Subcutaneous abdominal adipose tissue (tissue), 5 donors: Measurements from ENCODE around the gene RBM39.

ENCODE experiments used
- H3K27ac ChIP-seq: one replicate; pipeline ENCODE4 v1.7.0; 2013; ENCODE audit warnings: low read depth, mild to moderate bottlenecking, inconsistent platforms, low read length, moderate library complexity
- H3K27me3 ChIP-seq, 5 donors: one replicate each; pipeline ENCODE4 v1.7.0; 2013; ENCODE audit warnings: low read length in 5 of 5, inconsistent platforms in 1 of 5; ENCODE audit not compliant: control insufficient read depth in 5 of 5, insufficient read depth in 4 of 5
- H3K36me3 ChIP-seq, 5 donors: one replicate each; pipeline ENCODE4 v1.7.0; 2013; ENCODE audit warnings: low read length in 5 of 5; ENCODE audit not compliant: control insufficient read depth in 5 of 5, insufficient read depth in 5 of 5
- H3K4me1 ChIP-seq, 5 donors: one replicate each; pipeline ENCODE4 v1.7.0; 2013; ENCODE audit warnings: low read length in 5 of 5, mild to moderate bottlenecking in 3 of 5, moderate library complexity in 1 of 5; ENCODE audit not compliant: control insufficient read depth in 5 of 5, insufficient read depth in 5 of 5
- H3K4me3 ChIP-seq, 5 donors: one replicate each; pipeline ENCODE4 v1.7.0; 2013; ENCODE audit warnings: low read length in 5 of 5, low read depth in 1 of 5
- H3K9ac ChIP-seq, 5 donors: one replicate each; pipeline ENCODE4 v1.7.0; 2013; ENCODE audit warnings: low read length in 5 of 5, mild to moderate bottlenecking in 4 of 5, moderate library complexity in 3 of 5
- H3K9me3 ChIP-seq, 5 donors: one replicate each; pipeline ENCODE4 v1.7.0; 2013; ENCODE audit warnings: low read length in 5 of 5; ENCODE audit not compliant: control insufficient read depth in 5 of 5
- donor health status: healthy.
- donor health status: healthy.
- donor health status: healthy.
- donor health status: healthy.
- donor health status: healthy.

RBM39 gene

GRCh38 chr20:35680452-35681183, 61.4 kb downstream of the RBM39 start:
- Histone ChIP-seq H3K27me3 (no peaks in the 10 kb centered on the region), H3K4me3 (no peak overlapping the region), H3K9me3 (no peaks in the 10 kb centered on the region), H3K9ac (no peak overlapping the region), H3K27ac (no peak overlapping the region), H3K4me1 (peaks cover 0 to 4% (median 0%) of the 10 kb centered on the region in 5 donors), H3K36me3 (peaks cover 8 to 31% (median 20%) of the 10 kb centered on the region in 5 donors)

- no peak overlapping the region for H3K4me3 ChIP-seq
- H3K4me1 ChIP-seq: peaks cover 0 to 4% (median 0%) of the 10 kb centered on the region in 5 donors
- peaks cover 24 to 62% (median 50%) of the 10 kb centered on the region in 5 donors for H3K36me3 ChIP-seq
- no peaks in the 10 kb centered on the region for H3K27me3 ChIP-seq
- H3K27ac ChIP-seq: no peak overlapping the region
- H3K9me3 ChIP-seq: no peaks in the 10 kb centered on the region
- H3K9ac ChIP-seq: no peak overlapping the region
These were observed 67.1 kb downstream of the RBM39 start for GRCh38 chr20:35674921-35675320.

GRCh38 chr20:35673884-35674283, 68.2 kb downstream of the RBM39 start:
- Histone ChIP-seq H3K9ac (no peak overlapping the region), H3K9me3 (no peaks in the 10 kb centered on the region), H3K4me3 (no peak overlapping the region), H3K27me3 (no peaks in the 10 kb centered on the region), H3K4me1 (no peaks in the 10 kb centered on the region), H3K27ac (no peak overlapping the region), H3K36me3 (peaks cover 25 to 72% (median 56%) of the 10 kb centered on the region in 5 donors)

- Histone ChIP-seq H3K27me3 (no peaks in the 10 kb centered on the region), H3K4me1 (peaks cover 0 to 2% (median 0%) of the 10 kb centered on the region in 5 donors), H3K36me3 (peaks cover 33 to 64% (median 55%) of the 10 kb centered on the region in 5 donors), H3K9ac (no peak overlapping the region), H3K4me3 (no peak overlapping the region), H3K27ac (no peak overlapping the region), H3K9me3 (no peaks in the 10 kb centered on the region)
These were observed 72.4 kb downstream of the RBM39 start for GRCh38 chr20:35669681-35670080.

- no peak overlapping the region for H3K9ac ChIP-seq
- H3K27me3 ChIP-seq: no peaks in the 10 kb centered on the region
- peaks cover 28 to 60% (median 51%) of the 10 kb centered on the region in 5 donors for H3K36me3 ChIP-seq
- H3K4me1 ChIP-seq: peaks cover 0 to 3% (median 2%) of the 10 kb centered on the region in 5 donors
- no peak overlapping the region for H3K27ac ChIP-seq
- no peaks in the 10 kb centered on the region for H3K9me3 ChIP-seq
- no peak overlapping the region for H3K4me3 ChIP-seq
These were observed 72.8 kb downstream of the RBM39 start for GRCh38 chr20:35669221-35669620.

GRCh38 chr20:35665949-35666288, 76.1 kb downstream of the RBM39 start:
- Histone ChIP-seq H3K27ac (no peak overlapping the region), H3K27me3 (no peaks in the 10 kb centered on the region), H3K9ac (no peak overlapping the region), H3K9me3 (no peaks in the 10 kb centered on the region), H3K4me1 (peaks cover 2 to 36% (median 35%) of the 10 kb centered on the region in 5 donors), H3K36me3 (peaks cover 18 to 27% (median 24%) of the 10 kb centered on the region in 5 donors), H3K4me3 (no peak overlapping the region)

GRCh38 chr20:35664466-35665206, 77.4 kb downstream of the RBM39 start, which contains the start of the genes CPNE1 and RBM12:
Gene CPNE1 (minus strand): TSS chr20:35664900. CDS start chr20:35632923, 31,977 bp downstream.
Gene RBM12 (minus strand): TSS chr20:35664900. CDS start chr20:35655322, 9,578 bp downstream.
- no peaks in the 10 kb centered on the region for H3K9me3 ChIP-seq
- H3K4me1 ChIP-seq: peaks cover 2 to 48% (median 40%) of the 10 kb centered on the region in 5 donors
- H3K36me3 ChIP-seq: peaks cover 9 to 14% (median 13%) of the 10 kb centered on the region in 5 donors
- H3K27me3 ChIP-seq: no peaks in the 10 kb centered on the region
- peak within 1 kb of the TSS; percentile 97 for H3K27ac ChIP-seq
- peak within 1 kb of the TSS; percentile 94 to 100 (median 100) for H3K9ac ChIP-seq
- peak within 1 kb of the TSS; percentile 90 to 100 (median 99) for H3K4me3 ChIP-seq

GRCh38 chr20:35663516-35664465, 78.3 kb downstream of the RBM39 start:
- Histone ChIP-seq H3K27me3 (no peaks in the 10 kb centered on the region), H3K9ac (peak overlapping the region; percentile 94 to 100 (median 100)), H3K27ac (peak overlapping the region; percentile 97), H3K9me3 (no peaks in the 10 kb centered on the region), H3K36me3 (peaks cover under 1 to 7% (median 5%) of the 10 kb centered on the region in 5 donors), H3K4me3 (peak overlapping the region; percentile 90 to 100 (median 99)), H3K4me1 (peaks cover 2 to 53% (median 45%) of the 10 kb centered on the region in 5 donors)

GRCh38 chr20:35662551-35662950, 79.5 kb downstream of the RBM39 start:
- Histone ChIP-seq H3K4me1 (peaks cover 2 to 55% (median 48%) of the 10 kb centered on the region in 5 donors), H3K9ac (peak overlapping the region in 4 of 5 donors; percentile 1 to 100 (median 97)), H3K9me3 (no peaks in the 10 kb centered on the region), H3K27me3 (no peaks in the 10 kb centered on the region), H3K4me3 (peak overlapping the region in 4 of 5 donors; percentile 31 to 100 (median 99)), H3K27ac (peak overlapping the region; percentile 97), H3K36me3 (no peaks in the 10 kb centered on the region)
